Hematopoietic multipotent progenitor cell (in vitro differentiated cells): ENCODE results near the gene CACNA1C. TPM values are rescaled to one million over a fixed set of nuclear protein-coding genes. Genes with fewer than 3 reads are reported as not detected.

Experiments used
- DNase-seq, 3 donors: peaks; one replicate each; pipeline ENCODE4 v3.0.0-alpha.2; 2011 to 2015; ENCODE audit warnings: low read depth in 2 of 3, low spot score in 2 of 3
- total RNA-seq: library from RNA; depleted of rRNA; stranded (reverse); fragments of >200 nt; gene quantifications from one replicate; pipeline ENCODE4 v1.2.3, GENCODE V29; 2012

Gene CACNA1C
- total RNA-seq, 1 donor: 0.54 TPM

DNA sequence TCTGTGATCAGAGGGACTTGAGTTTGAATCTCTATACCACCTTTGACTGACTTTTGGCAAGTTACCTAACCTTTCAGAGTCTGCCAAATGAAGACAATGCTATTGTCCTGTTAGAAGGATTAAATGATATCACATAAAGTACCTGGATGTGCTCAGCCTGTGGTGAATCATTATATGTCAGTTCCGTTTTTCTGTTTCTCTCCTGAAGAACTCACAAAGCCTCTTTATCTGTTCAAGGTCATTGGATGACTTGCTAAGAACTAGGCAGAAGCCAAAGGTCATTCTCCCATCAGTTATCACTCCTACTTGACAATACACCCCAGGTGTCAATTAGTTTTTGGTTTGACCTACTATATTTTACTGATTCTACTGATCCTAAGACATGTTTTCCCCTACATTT is 174.6 kb downstream of the CACNA1C start:
- no peak for DNase-seq

DNA sequence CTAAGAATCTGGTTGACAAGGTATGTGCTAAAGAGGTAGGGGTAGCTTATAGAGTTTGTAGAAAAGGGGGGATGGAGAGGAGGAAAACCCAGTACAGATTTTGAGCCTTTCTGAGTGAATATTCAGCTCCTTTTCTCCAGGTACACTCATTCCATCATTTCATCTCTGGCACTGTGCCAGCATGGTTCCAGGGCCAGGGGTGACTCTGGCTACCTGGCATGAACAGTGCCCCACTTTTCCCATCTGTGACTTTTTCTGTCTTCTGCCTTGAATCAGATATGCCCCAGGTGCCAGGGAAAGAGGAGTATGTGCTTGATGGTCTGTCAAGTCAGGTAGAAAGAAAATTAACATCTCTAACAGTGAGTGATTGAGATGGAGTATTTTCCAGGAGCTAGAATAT is 175.7 kb downstream of the CACNA1C start:
- no peak for DNase-seq

DNA sequence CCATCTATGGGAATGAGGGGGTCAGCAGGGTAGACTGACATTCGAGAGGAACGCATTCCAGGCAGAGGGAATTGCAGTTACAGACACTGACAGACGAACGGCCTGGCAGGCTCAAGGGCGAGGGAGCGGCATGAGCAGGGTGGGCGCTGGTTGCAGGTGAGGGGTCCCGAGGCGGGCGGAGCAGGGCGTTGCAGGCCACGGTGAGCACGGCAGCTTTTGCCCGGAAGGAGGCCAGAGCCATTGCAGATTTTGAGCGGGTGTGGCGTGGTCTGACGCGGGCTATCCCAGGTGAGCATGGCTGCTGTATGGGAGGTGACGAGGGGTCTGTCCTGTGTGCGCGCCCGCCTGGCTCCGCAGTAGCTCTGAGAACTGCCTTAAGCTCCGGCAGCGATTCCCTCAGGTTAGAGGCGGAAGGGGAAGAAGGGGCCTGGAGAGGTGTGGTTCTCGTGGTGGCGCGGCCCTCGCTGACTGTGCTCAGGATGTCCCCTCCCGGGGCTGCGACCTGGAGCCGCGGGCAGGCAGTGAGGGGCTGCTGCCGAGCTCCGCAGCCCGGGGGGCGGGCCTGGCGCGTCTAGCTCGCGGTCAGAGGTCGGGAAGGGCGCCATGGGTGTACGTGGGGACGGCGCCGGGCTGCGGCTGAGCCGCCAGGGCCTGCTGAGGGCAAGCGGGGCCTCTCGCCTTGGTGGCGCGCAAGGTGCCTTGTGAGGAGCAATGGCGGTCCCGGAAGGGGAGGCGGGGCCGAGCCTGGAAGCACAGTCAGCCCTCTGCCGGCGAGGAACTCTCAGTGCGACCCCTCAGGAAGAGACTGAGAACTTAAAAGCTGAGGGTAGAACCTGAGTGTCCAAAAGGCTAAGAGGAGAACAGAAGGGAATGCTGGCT is 177.1 kb downstream of the CACNA1C start:
- peak in 1 of 3 donors; percentile 36 for DNase-seq

DNA sequence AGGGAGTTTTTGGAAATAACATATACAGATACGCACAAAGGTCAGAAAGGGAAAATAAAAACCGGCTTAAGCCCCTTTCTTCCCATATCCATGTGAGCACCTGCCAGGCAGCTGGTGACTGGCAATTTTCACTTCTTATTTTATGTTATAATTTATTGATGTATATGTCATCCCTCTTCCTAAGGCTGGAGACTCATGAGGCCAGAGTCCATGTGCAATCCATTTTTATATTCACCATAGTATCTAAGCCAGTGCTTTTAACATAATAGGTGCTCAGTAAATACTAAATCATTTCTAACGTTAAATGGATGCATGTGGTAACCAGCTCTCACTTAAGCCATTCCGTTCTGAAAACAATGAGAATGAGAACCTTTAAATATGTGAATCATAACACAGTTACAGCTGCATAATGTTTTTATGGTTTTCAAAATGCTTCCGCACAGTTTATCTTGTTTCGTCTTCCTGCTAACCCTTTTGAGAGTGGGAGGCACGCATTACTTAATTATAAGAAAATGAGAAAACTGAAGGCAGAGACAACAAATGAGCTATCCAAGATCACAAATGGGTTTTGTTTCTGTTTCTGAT is 178.3 kb downstream of the CACNA1C start:
- DNase-seq: no peak

DNA sequence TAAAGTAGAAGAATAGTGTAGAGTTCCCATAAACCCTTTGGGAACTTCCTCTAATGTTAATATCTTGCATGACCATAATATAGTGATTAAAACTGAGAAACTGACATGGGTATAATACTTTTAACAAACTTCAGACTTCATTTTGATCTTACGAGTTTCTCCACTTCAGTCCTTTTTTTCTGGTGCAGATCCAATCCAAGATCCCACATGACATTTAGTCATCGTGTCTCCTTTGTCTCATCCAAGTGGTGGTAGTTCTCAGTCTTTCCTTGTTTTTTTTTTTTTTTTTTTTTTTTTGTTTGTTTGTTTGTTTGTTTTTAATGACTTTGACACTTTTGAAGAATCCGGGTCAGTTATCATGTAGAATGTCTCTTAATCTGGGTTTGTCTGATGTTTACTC is 179.2 kb downstream of the CACNA1C start:
- DNase-seq: no peak

DNA sequence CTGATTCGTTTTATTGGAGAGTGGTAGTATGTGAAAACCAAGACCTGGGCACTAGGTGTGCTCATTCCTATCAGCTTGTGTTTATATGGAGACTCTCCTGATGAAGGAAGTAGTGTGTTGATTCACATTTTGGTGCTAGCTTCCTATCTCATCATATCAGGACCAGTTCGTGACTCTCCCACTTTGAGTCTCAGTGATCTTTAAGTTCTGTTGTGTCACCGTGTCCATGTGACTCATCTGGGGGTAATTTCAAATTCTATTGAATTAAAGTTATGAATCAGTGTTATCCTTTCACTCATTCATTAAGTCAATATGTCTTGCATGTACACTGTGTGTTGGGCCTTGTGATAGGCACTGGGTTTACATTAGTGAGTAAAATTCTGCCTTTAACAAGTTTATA is 180.2 kb downstream of the CACNA1C start:
- no peak for DNase-seq

DNA sequence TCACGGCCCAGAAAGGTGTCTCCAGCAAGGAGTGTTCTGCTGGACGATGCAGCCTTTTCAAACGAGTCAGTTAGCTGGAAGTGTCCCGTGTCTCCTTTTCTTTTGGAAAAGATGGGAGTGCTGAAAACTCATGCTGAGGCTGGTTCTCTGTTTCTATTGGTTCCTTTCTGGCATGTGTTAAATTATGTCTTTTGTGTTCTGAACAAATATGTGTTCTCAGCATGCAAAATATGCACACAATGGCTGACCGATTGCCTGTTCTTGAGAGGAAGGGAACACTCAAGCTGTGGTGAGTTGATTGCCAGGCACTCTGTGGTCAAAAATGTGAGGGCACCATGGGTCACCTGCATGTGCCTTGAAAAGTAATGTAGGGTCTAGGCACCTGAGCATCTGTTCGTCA is 181.3 kb downstream of the CACNA1C start:
- no peak for DNase-seq

DNA sequence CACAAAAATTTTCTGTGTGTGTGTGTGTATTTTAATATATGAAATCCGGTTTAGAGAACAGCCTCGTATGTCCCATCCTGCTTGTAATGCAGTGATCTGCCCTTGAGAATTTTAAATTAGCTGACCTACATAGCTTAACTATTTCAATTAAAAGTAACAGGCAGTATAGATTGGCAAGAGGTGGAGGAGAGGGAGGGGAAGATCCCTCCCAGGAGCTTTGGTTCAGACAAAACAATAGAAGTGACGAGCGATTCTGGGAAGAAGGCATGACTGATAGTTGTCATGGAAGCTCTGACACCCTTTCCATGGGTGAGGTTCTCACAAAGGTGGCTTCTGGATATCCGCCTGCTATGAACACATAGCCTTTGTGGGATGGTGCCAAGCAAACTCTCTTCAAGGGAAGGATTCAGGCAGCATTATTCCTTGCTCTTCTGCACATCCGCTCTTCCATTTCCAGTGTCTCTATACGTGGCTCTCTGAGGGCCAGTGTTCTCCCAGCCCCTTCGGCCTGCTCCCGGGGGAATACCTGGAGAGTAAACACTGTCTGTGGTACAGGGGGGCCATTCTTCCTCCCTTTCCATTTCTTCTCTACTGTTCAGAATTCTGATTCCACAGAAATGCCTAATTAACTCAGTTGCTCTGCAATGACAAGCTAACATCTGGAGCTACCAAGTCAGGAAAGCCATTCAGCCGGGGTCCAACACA is 182.0 kb downstream of the CACNA1C start:
- no peak for DNase-seq

DNA sequence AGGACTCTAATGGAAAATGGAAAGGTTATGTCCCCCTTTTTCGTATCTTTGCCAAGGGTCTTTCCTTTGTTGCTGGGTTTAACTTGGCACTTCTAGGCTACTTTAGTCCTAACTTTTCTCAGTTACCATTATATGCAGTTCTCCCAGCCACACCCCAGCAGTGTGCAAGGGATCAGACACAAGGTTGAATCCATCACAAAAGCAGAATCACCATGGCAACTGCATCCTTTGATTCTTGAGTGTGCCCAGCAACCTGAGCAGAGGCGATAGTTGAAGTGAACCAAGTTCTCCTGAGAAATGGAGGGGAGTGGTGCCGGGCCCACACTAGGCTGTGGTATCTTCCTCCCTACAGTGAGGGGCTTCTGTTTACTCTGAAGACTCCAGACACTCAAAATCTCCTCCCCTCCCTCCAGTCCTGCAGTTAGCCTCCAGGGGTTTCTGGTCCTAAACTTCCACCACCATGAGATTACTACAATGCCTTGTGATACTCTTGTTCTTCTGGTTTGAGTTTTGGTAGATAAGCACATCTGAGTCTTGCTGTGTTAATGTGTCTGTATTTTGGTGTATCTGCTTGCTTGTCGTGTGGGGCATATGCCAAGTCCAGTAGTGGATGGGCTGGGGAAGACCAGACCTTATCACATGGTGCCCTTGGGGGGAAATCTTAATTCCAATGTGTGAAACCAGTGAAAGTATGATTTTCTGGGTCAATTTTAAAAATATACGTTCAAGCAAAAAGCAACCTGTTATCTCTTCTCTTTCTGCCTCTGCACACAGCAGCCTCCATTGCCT is 183.9 kb downstream of the CACNA1C start:
- DNase-seq: no peak

DNA sequence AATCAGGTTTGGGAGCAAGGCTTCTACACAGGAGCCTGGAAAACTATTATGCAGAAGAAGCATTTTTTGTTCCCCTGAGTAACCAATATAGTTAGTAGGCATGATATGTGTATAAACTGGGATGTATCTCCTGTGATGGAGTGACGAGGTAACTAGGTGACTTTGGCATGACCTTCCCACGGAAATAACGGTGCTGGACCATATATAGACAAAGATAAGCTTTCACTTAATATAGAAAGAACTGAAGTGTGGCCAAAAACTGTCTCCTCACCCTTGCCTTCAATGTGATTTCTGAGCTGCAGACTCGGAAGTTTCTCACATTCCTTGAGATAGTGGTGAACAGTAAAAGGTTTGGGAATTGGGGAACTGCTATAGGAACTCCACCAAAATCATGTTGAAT is 185.3 kb downstream of the CACNA1C start:
- DNase-seq: no peak

DNA sequence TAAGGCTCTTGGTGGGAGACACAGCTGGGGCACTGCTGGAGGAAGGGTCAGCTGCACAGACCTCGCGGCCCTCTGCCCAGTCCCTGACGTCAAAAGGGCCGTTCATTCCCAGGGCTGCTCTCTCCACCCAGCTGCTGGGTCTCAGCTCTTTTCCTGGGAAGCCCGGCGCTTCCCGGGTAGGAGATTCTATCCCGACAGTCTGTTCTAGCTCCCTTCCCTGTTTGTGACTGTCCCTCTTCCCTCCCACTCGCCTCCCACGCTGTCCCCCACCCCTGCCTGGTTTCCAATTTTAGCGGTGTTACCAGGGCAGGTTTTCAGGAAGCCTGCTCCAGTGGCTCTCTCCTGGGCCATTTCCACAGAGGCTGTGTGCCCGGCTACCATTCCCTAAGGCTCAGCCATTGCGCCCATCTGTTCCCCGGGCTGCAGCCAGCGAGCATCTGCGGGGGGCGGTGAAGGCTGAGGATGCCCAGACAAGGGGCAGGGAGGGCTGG is 186.6 kb downstream of the CACNA1C start:
- DNase-seq: no peak

DNA sequence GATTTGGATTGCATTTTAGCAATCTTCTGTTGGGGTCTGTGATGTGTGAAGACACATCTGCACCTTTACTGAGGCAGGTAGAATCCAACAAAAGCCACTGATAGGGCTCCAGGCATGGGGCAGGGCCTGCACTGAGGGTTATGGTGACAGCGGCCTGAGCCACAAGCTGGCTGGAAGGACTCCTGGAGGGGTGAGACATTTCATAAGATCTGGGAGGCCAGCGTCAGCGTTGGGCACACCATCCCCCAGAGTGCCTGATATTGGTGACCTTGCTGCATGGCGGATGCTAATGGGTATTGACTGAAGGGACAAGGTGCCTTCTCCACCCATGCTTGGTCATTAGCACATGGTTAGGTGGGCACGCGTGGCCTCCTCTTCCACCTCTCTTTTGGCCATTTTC is 187.6 kb downstream of the CACNA1C start:
- no peak for DNase-seq

DNA sequence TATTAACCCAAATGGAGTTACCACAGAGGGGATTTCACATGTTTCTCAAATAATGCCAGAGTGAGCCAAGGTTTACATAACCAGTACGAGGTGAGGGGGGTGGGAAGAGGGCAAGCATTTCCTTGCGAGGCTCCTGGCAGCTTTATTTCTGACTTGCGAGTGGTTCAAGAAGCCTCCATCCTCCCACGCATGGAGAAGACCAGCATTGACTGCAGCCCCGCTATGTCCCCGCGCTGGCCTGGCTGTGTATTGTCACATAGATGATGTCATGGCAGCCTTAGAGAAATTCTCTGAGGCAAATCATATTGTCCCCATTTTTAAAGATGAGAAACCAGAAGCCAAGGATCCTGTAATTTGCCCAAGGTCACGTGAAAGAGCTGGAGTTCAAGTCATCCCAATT is 188.2 kb downstream of the CACNA1C start:
- no peak for DNase-seq

DNA sequence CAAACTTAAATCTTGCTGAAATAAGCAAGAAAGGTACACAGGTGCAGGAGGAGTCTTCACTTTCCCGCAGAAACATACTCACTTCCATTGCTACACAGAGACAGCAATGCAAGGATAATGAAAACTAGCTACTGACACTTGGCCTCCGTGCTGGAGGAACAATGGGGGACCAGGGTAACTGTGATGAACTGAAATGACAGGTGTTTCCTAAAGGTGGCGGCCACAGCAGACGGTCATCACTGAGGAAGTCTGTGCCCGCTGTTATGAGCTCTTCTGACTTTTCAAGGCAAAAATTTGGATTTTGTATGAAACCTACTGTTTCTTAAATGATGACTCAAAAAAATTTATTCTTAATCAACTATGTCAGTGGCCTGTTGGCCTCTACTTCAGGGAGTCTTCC is 189.4 kb downstream of the CACNA1C start:
- DNase-seq: peak in 1 of 3 donors; percentile 19

DNA sequence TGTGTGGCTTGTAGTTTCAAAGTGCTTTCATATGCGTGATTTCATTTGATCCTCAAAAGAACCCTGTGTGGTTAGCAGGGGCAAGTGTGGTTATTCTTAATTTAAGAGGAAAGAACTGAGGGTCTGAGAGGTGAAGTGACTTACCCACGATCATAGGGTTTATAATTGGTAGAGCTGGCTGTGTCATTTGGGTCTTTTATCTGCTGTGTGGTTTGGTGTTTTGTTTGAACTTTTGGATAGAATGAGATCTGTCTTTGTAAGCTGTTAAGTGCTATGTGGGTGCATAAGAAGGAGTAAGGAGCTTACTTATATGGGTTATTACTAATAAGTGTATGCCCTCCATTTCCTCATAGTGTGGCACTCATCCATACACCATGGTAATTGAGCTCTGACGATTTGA is 190.0 kb downstream of the CACNA1C start:
- DNase-seq: no peak

DNA sequence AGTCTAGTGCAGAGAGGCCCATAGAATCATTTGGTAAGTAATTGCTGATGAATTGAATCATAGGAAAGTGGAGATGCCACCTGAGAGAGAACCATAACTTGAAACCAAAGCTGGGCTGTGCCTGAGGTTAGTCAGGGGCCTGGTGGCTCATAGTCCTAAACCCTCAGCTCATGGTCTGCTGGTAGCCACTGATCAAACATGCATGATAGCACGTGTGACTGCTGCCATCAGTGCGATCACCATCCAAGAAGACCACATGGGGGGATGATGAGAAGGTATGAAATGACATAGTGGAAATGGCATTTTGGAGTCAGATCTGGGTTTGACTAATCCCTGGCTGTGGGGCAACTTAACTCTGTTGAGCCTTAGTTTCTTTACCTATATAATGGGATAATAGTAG is 190.5 kb downstream of the CACNA1C start:
- DNase-seq: no peak

DNA sequence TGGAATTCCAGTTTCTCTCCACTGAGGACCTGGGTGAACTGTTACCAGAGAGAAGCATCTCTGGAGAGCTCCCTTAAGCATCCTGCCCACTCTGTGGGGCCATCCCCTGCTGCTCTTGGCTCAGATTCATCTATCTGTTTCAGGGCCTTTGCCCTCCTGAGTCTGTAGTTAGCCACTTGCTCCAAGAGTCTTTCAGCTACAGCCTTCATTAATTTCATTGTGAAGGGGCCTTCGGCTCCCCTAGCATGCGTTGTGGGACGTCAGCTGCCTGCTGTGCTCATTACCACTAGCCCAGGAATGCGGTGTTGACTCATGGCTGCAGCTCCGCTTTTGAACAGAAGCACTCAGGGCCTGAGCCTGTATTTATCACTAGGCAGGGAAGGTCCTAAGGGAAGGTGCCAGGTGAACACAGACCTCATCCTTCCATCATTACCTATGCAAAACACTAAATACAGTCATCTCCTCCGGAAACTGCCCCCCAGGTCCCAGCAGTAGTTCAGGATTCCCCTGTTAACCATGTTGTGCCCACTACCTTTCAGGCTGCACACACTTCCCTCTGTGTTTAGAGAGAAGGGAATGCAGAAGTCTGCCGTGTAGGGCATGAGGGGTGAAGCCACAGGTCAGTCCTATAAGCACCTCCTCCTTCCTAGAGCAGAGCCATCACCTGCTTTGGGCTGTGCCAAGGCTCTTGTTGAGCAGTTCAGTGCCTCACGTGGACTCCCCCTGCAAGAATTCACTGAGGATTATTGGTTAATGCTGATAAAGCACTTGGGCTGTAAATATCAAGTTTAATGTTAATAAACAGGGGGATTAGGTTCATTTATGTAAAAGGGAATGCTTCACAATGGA is 191.4 kb downstream of the CACNA1C start:
- DNase-seq: no peak

DNA sequence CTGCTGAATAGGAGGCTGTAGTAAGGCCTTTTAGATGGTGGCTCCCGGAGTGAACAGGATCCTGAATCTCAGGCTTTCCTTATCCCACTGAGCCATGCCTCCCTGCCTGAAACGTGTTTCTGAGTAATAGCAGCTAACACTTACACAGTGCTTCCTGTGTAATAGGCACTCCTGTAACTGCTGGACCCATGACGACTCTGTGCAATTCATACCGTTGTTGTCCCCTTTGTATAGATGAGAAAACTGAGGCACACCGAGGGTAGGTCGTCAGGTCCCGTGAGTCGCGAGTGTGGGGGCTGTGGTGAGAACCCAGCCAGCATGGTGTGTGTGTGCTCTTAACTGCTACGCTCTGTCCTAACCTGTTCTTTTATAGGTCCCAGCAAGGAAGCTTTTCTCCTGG is 193.6 kb downstream of the CACNA1C start:
- no peak for DNase-seq

DNA sequence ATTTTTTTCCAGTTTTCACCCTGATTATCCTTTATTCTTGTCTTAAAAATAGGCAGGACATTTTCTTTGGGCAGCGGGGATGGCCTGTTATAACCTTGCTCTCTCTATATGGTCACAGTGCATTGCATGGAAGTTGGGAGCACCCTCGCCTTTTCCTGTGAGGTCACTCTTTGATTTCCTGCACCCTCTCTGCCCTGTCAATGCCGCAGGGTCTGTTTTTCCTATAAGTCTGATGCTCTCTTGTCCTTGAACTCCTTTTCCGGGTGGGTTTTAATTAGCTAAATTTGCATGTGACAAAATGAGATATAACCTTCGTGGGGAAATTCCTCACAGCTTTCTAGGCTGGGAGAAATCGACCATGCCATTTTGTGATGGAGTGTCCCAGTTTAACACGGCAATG is 194.3 kb downstream of the CACNA1C start:
- no peak for DNase-seq

DNA sequence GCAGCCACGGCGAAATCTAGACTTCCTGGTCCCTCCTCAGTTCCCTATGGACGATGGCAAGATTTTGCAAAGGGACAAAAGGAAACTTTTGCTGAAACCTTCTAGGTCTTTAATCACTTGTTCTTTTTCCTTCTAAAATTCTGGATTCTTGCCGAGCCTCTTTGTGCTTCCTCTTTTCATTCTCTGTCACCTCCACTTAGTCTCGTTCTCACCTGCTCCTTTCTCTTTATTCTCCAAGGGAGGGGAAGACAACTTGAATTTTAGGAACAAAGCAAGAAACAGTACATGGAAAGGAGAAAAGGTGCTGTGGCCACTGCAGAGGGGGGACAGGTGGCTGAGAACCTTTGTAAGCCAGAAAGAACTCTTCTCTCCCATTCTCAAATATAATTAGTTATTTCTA is 194.8 kb downstream of the CACNA1C start:
- DNase-seq: peak in 1 of 3 donors; percentile 46
